K562 (cell line): Measurements from ENCODE around the gene ZDHHC8. TPM values are rescaled to one million over a fixed set of nuclear protein-coding genes. Genes with fewer than 3 reads are reported as not detected.

ENCODE experiments used
- CLOCK ChIP-seq: fragments of 250-450 bp; sonication (Bioruptor Pico); IDR thresholded peaks from 2 replicates; pipeline ENCODE4 v1.4.0; 2020; ENCODE audit warnings: mild to moderate bottlenecking, moderate library complexity, borderline replicate concordance
- CTCF ChIP-seq, 3 experiments: IDR thresholded peaks in 2 of 3; conservative IDR thresholded peaks in 1 of 3; 2 replicates each; pipeline ENCODE4 v1.5.1; 2011 to 2012; ENCODE audit warnings: low read length in 3 of 3, mild to moderate bottlenecking in 3 of 3, control low read depth in 2 of 3, improper control_type of control experiment in 1 of 3, inconsistent platforms in 1 of 3, low read depth in 1 of 3, mixed read lengths in 1 of 3, moderate library complexity in 1 of 3; ENCODE audit not compliant: insufficient read depth in 2 of 3
- FIP1L1 ChIP-seq: fragments of 200-400 bp; formaldehyde crosslinking; IDR thresholded peaks from 2 replicates; pipeline ENCODE4 v1.6.1; 2018; ENCODE audit warnings: mild to moderate bottlenecking, low read depth, low read length; ENCODE audit not compliant: poor library complexity, severe bottlenecking
- KLF1 ChIP-seq: fragments of 450-650 bp; IDR thresholded peaks from 2 replicates; pipeline ENCODE4 v1.6.1; 2016; ENCODE audit warnings: missing genetic modification characterization, missing compliant biosample characterization
- PCBP1 ChIP-seq: fragments of 200-400 bp; formaldehyde crosslinking; IDR thresholded peaks from 2 replicates; pipeline ENCODE4 v1.6.1; 2018; ENCODE audit warnings: mild to moderate bottlenecking, low read depth, low read length; ENCODE audit not compliant: poor library complexity, severe bottlenecking
- PREB ChIP-seq: sonication (generic); formaldehyde crosslinking; IDR thresholded peaks from 2 replicates; pipeline ENCODE4 v1.8.1; 2023; ENCODE audit warnings: mild to moderate bottlenecking, missing genetic modification reagents
- RBM14 ChIP-seq: fragments of 200-400 bp; formaldehyde crosslinking; IDR thresholded peaks from 2 replicates; pipeline ENCODE4 v1.6.1; 2018; ENCODE audit warnings: low read depth, mild to moderate bottlenecking, low read length, moderate library complexity, borderline replicate concordance; ENCODE audit not compliant: insufficient read depth
- SPI1 ChIP-seq: IDR thresholded peaks from 2 replicates; pipeline ENCODE4 v1.6.1; 2011; ENCODE audit warnings: low read depth, low read length, control low read depth, borderline replicate concordance
- STAG1 ChIP-seq: sonication (generic); formaldehyde crosslinking; IDR thresholded peaks from 2 replicates; pipeline ENCODE4 v1.5.0; 2020; ENCODE audit warnings: missing genetic modification reagents, borderline replicate concordance
- TFAP4 ChIP-seq: sonication (generic); formaldehyde crosslinking; IDR thresholded peaks from 2 replicates; pipeline ENCODE4 v1.8.0; 2022; ENCODE audit warnings: missing genetic modification reagents, mild to moderate bottlenecking, moderate library complexity, borderline replicate concordance
- ZBTB7A ChIP-seq: IDR thresholded peaks from 2 replicates; pipeline ENCODE4 v1.6.1; 2011; ENCODE audit warnings: low read depth, mild to moderate bottlenecking, low read length, moderate library complexity, borderline replicate concordance; ENCODE audit not compliant: control insufficient read depth
- ZNF282 ChIP-seq: sonication (generic); formaldehyde crosslinking; IDR thresholded peaks from 2 replicates; pipeline ENCODE4 v1.8.1; 2023; ENCODE audit warnings: missing genetic modification reagents
- ZNF639 ChIP-seq, 2 experiments: fragments of 200-800 bp in 1 of 2; sonication (Bioruptor generic) in 1 of 2; sonication (generic) in 1 of 2; formaldehyde crosslinking in 1 of 2; IDR thresholded peaks in 1 of 2; conservative IDR thresholded peaks in 1 of 2; 2 replicates each; pipeline versions ENCODE4 v1.5.0 to v1.6.1; 2016 to 2020; ENCODE audit warnings: missing compliant biosample characterization in 1 of 2, missing genetic modification characterization in 1 of 2, missing genetic modification reagents in 1 of 2
- polyA plus RNA-seq, 8 experiments: library from polyadenylated mRNA; depleted of rRNA in 4 of 8; stranded (reverse) in 5 of 8; unstranded in 3 of 8; fragments of >200 nt; fragmentation: Nextera tagmentation in 2 of 8; fragmentation: Illumina TruSeq in 1 of 8; extraction: Ambion mirVana in 2 of 8; extraction: Trizol in 1 of 8; gene quantifications; 2 replicates each; pipeline versions ENCODE4 v1.2.1 to v1.2.3, GENCODE V29; 2011 to 2014; ENCODE audit warnings: inconsistent platforms in 1 of 8, missing spikeins in 1 of 8
- total RNA-seq, 7 experiments: library from RNA; depleted of rRNA in 6 of 7; stranded (reverse); fragments of >200 nt in 6 of 7; fragmentation: Illumina TruSeq in 2 of 7; extraction: Trizol in 2 of 7; gene quantifications; 2 replicates each; pipeline versions ENCODE4 v1.2.1 to v1.2.3, GENCODE V29; 2011 to 2021; ENCODE audit warnings: low replicate concordance in 1 of 7

ZDHHC8 gene
- total and polyA plus RNA-seq, 9 of the 15 experiments (the other 6 are each of a cell fraction or from before 2014, with no cell fraction given), result 0.04 to 109 (median 16.4) TPM

GRCh38 chr22:20180245-20180630 is 48.6 kb downstream of the ZDHHC8 start (continued):
- 0 out of 2 replicates have a peak, but pooled peaks have one; percentile 29 for TF ChIP-seq TFAP4 (CRISPR knock-in tag)
- peak; percentile 72 for TF ChIP-seq KLF1 (tag)
- TF ChIP-seq CLOCK, result no peak
- TF ChIP-seq PREB (CRISPR knock-in tag), result no peak
- no peak for TF ChIP-seq ZNF639 (CRISPR knock-in tag; conservative IDR thresholded peaks at IDR 0.05 in 1 of 2, IDR thresholded peaks at IDR 0.05 in 1 of 2)
- TF ChIP-seq STAG1, result peak; percentile 14; the same call in 1 of the 2 replicates
- peak; percentile 62 to 79 (median 67) for TF ChIP-seq CTCF (IDR thresholded peaks at IDR 0.05 in 2 of 3, conservative IDR thresholded peaks at IDR 0.05 in 1 of 3; ENCODE audit: insufficient read depth in 2 of 3, low read depth in 1 of 3, low read length in 3 of 3)
- 0 out of 2 replicates have a peak, but pooled peaks have one; percentile 36 for TF ChIP-seq RBM14
- TF ChIP-seq PCBP1, result peak; percentile 40
- peak; percentile 71; the same call in 1 of the 2 replicates for TF ChIP-seq ZBTB7A
- peak; percentile 16 for TF ChIP-seq FIP1L1
- TF ChIP-seq ZNF282 (CRISPR knock-in tag), result peak; percentile 12; the same call in 1 of the 2 replicates
- TF ChIP-seq SPI1, result no peak
